GM19240 (cell line): Measurements from ENCODE around the gene PIGL.

ENCODE experiments used
- DNase-seq: peaks from one replicate; pipeline ENCODE4 v3.0.0; 2011; ENCODE audit warnings: low spot score; ENCODE audit not compliant: insufficient read length

Gene PIGL

DNA sequence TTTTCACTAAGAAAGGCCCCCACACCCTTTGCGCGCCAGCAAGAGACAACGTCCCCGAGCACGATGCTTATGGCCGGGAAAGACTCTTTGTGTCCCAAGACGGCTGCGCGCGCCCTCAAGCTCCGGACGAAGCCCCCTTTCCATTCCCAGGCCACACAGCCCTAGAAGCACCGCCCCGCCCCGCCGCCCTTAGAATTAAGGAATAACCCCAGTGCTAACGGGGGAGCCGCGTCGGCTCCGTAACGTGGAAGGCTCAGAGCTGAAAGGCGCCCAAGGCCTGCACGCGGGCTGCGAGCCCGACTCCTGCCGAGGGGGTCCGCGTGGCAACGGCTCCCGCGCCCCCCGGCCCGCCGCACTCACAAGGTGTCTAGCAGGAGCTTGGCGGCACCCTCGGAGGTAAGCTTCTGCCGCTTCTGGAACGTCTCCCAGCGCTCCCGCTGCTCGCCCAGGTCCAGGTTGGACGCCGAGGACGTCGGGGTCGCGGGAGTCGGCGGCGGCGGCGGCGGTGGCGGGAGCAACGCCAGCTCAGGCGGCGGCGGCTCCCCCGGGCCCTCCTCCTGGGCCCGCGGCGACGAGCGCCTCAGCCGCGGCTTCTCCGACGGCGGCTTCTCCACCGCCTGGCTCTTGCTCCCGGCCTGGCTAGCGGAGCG is 135.8 kb downstream of the PIGL start:
- peak; percentile 11 for DNase-seq

DNA sequence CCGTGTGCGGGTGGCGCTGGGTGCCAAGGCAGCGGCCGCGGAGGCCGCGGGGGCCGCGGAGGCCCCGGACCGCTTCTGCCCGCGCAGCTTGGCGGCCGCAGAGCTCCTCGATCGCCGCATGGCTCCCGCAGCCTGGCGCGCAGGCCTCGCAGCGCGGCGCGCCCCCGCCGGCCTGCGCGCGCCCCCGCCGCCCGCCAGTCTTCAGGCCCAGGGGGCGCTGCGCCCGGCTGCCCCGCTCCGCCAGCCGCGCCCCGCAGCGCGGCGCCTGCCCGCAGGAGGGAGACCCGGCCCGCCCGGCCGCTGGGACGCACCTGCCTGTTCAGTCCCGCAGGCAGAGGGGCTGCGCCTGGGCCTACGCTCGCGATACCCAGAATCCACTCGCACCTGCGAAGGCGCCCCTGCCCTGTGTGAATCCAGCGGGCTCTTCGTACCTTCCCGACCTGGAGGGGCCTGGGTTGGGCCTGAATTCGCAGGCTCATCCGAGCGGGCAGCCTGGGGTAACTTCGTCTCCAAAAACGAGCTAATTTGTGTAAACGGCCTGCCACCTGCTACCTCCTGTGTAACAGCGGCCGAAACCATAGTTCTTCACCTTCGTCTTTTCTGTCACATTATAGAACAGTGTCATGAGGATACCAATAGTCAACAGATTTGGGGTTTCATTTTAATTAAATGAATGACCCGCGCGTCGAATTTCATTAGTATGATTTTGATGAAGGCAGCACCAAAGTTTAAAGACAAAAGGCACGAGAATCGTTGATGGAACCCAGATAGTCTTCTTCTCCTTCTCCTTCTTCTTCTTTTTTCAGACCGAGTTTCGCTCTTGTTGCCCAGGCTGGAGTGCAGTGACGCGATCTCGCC is 136.5 kb downstream of the PIGL start, which contains the start of gene CENPV:
Gene CENPV (minus strand): TSS at position 153 of the 858 bp plus-strand sequence. CDS start 33 bp downstream, at position 120.
- peak; percentile 47 for DNase-seq

DNA sequence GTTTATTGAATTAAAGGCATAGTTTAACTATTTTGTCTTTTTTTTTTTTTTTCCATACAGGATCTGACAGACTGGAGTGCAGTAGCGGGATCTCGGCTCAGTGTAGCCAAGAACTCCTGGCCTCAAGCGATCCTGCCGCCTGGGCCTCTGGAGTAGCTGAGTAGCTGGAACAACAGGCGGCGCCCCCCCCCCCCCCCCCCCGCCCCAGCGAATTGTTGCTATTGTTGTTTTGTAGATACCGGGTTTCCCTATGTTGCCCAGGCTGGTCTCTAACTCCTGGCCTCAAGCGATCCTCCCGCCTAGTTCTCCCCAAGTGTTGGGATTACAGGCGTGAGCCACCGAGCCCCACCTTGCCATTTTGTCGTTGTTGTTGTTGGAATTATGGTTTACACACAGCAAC is 137.6 kb downstream of the PIGL start:
- DNase-seq, result no peak

DNA sequence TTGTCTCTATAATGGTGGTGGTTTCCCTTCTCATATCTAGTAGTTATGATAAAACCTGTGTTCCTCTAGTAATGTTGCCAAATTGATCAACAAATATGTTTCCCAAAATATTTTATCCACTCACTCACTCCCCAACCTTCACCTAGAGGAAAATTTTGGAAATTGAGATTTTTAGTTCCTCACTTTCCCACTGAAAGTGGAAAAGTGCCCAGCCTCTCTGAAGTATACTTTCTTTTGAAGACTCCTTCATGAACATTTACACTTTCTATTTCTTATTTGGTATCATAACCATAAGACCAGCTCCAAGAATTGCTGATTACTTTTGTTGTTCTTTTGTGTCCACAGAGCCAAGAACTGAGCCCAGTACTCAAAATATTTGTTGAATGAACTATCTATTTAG is 141.4 kb downstream of the PIGL start:
- no peak for DNase-seq

DNA sequence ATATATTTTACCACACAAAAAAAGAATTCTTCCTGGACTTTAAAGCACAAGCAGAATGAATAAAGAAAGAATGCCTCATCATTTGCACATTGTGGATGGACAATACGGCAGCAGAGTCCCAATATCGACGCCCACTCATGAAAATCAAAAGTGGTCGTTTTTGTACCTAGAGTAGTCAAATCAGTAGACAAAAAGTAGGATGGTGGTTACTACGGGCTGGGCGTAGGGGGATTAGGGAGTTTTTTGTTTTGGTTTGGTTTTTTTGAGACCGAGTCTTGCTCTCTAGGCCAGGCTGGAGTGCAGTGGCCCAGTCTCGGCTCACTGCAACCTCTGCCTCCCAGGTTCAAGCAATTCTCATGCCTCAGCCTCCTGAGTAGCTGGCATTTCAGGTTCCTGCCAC is 144.9 kb downstream of the PIGL start:
- DNase-seq, result no peak

DNA sequence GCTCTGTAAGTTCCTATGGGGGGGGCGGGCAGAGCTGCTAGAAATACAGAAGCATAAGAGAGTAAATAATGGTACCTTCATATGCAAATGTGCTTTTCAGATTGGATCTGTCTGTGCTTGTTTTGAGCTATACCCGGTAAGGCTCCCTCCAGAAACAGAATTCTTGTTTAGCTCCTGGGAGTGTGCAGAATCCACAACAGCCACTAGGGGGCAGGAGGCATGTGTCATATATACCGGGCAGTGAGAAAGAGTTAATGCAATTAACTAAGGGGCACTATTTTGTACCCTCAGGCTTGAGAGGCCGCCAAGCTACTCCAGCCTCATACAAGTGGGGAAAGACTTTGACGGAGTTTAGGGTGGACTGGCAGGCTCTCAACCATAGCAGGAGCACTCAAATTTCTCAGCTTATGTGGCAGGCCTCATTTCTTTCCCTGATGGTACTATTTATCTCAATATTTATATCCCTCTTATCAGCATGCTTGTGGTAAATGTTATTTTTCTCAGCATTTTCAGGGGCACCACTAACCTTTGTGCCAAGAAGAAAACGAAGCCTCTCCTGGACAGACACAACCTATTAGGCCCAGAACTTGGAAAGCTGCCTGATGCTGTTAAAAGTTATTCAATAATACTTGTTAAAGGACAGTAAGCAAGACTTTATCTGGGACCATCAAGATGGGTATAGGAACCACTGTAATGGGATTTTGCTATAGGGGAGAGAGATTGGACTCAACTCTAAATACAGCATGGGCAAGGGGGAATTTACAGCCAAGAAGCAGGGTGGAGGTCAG is 146.9 kb downstream of the PIGL start:
- peak; percentile 62 for DNase-seq

DNA sequence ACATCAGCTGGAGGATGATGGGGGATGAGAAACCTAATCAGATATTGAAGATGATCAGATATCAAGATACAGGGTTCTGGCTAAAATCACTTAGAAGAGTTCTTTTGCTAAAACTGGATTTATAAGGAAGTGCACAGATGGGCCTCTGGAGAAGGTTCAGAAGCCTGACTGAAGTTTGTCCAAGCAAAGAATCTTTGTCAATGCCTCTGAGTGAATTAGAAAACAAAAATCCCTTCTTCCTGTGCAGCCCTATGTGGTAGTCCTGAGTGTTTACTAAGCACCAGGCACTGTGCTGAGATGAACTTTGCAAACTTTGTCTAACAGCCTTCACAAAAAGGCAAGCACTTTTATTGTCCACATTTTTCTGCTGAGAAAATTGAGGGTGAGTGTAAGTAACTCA is 147.6 kb downstream of the PIGL start:
- no peak for DNase-seq

DNA sequence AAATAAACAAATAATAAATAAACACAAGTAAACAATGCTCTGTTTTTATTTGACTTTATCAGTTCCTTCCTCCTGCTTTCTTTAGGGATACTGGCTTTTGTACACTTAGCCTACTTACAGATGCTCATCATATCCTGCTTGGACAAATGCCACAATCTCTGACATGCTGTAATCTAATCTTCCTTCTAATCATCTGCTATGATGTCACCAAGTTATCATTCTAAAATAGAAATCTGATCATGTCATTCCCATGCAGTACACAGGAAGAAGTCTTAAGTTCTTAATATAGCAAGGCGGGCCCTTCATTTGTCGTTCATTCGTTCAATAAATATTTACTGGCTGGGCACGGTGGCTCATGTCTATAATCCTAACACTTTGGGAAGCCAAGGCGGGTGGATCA is 154.7 kb downstream of the PIGL start:
- no peak for DNase-seq

DNA sequence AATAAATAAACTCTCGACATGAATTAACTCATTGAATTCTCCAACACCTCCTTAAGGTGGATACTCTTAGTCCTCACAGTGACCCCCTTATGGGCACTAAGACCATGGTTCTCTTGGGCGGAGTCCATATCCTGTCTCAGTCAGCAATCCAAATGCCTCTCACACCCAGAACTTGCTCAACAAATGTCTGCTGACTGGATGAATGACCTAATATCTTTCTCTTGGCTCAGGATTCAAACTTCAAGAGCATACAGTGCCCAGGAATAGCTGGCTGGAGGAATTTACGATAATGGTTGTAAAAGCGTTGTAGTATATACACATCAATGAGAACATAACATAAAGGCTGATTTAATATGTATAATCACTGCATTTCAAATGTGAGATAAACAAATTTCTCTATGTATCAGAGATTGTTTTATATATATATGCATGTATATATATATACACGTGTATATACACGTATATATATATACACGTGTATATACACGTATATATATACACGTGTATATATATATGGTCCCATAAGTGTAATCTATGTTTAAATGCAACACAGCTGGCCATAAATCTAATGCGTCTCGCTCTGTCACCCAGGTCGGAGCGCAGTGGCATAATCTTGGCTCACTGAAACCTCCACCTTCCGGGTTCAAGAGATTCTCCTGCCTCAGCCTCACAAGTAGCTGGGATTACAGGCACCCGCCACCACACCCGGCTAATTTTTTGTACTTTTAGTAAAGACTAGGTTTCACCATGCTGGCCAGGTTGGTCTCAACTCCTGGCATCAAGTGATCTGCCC is 157.3 kb downstream of the PIGL start:
- DNase-seq, result no peak
